Keratinocyte (primary cell): ENCODE measurements around the gene ADAMTS10.

Source experiments
- EZH2 ChIP-seq: IDR thresholded peaks from one replicate; pipeline ENCODE4 v1.6.1; 2012; ENCODE audit warnings: inconsistent platforms, mild to moderate bottlenecking, low read length, moderate library complexity
- TF ChIP-seq, protein P1 (sequence below), 3 experiments: IDR thresholded peaks in 1 of 3; conservative IDR thresholded peaks in 1 of 3; optimal IDR thresholded peaks in 1 of 3; 2 replicates in 2 of 3; 3 replicates in 1 of 3; pipeline versions ENCODE3 to v1.5.1; 2011; ENCODE audit warnings: low read length in 3 of 3, mild to moderate bottlenecking in 3 of 3, moderate library complexity in 2 of 3, control low read depth in 1 of 3, inconsistent platforms in 1 of 3; ENCODE audit not compliant: insufficient read depth in 2 of 3; ENCODE audit errors: extremely low read depth in 1 of 3

GRCh38 chr19:8576273-8576993 is 34.1 kb downstream of the ADAMTS10 start:
- TF ChIP-seq EZH2: no peak
- TF ChIP-seq, protein P1, sequence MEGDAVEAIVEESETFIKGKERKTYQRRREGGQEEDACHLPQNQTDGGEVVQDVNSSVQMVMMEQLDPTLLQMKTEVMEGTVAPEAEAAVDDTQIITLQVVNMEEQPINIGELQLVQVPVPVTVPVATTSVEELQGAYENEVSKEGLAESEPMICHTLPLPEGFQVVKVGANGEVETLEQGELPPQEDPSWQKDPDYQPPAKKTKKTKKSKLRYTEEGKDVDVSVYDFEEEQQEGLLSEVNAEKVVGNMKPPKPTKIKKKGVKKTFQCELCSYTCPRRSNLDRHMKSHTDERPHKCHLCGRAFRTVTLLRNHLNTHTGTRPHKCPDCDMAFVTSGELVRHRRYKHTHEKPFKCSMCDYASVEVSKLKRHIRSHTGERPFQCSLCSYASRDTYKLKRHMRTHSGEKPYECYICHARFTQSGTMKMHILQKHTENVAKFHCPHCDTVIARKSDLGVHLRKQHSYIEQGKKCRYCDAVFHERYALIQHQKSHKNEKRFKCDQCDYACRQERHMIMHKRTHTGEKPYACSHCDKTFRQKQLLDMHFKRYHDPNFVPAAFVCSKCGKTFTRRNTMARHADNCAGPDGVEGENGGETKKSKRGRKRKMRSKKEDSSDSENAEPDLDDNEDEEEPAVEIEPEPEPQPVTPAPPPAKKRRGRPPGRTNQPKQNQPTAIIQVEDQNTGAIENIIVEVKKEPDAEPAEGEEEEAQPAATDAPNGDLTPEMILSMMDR (optimal IDR thresholded peaks at IDR 0.05 in 1 of 3, IDR thresholded peaks at IDR 0.05 in 1 of 3, conservative IDR thresholded peaks at IDR 0.05 in 1 of 3; ENCODE audit: extremely low read depth in 1 of 3, insufficient read depth in 2 of 3, low read length in 3 of 3): no peak
